SK-N-MC (cell line): ENCODE measurements around the gene LYRM4.
"Not testable (repeated sequence)": the region's sequence is repeated elsewhere in the genome, so short reads cannot be mapped to it uniquely, and the experiment has no call there.

Experiments used
- DNase-seq: peaks from one replicate; pipeline ENCODE4 v3.0.0-alpha.2; 2011; ENCODE audit warnings: low read depth, low spot score
- H3K27ac ChIP-seq: fragments of 200-600 bp; sonication (generic); 2 replicates; pipeline ENCODE4 v1.5.1; 2016; ENCODE audit warnings: mixed run types
- H3K36me3 ChIP-seq: fragments of 200-600 bp; sonication (generic); 2 replicates; pipeline ENCODE4 v1.6.1; 2017; ENCODE audit warnings: antibody characterized with exemption, low read length, mixed read lengths; ENCODE audit not compliant: insufficient read depth
- H3K4me3 ChIP-seq: fragments of 200-600 bp; sonication (generic); 2 replicates; pipeline ENCODE4 v1.5.1; 2016
- H3K9ac ChIP-seq: fragments of 200-600 bp; sonication (generic); 2 replicates; pipeline ENCODE4 v1.8.0; 2017; ENCODE audit warnings: mixed run types, mixed read lengths; ENCODE audit not compliant: insufficient read length
- H3K9me3 ChIP-seq: fragments of 200-600 bp; sonication (generic); 2 replicates; pipeline ENCODE4 v1.6.1; 2017; ENCODE audit warnings: low read depth, mild to moderate bottlenecking, antibody characterized with exemption, low read length, moderate library complexity, mixed read lengths
- EZH2 ChIP-seq: fragments of 200-600 bp; sonication (generic); IDR thresholded peaks from one replicate; pipeline ENCODE4 v1.6.1; 2017; ENCODE audit warnings: antibody characterized with exemption
- FOXP2 ChIP-seq: optimal IDR thresholded peaks from 2 replicates; pipeline ENCODE3; 2011; ENCODE audit warnings: mild to moderate bottlenecking, moderate library complexity; ENCODE audit not compliant: insufficient read depth; ENCODE audit errors: extremely low read length, control extremely low read depth
- POLR2AphosphoS5 ChIP-seq: IDR thresholded peaks from 2 replicates; pipeline ENCODE4 v1.6.1; 2012; ENCODE audit warnings: mild to moderate bottlenecking, low read depth, low read length, borderline replicate concordance

LYRM4 gene

GRCh38 chr6:5123296-5124143 lies 137.2 kb downstream of the LYRM4 start:
- TF ChIP-seq POLR2AphosphoS5 (no peak), EZH2 (no peak), FOXP2 (no peak)
- Histone ChIP-seq H3K4me3 (no peak overlapping the region), H3K27ac (no peak overlapping the region), H3K9ac (no peak overlapping the region), H3K36me3 (no peaks in the 10 kb centered on the region), H3K9me3 (no peaks in the 10 kb centered on the region)
- DNase-seq: no peak

- H3K9ac ChIP-seq: no peak overlapping the region
- H3K36me3 ChIP-seq: no peaks in the 10 kb centered on the region
- TF ChIP-seq POLR2AphosphoS5: no peak
- TF ChIP-seq FOXP2: no peak
- TF ChIP-seq EZH2: no peak
- H3K9me3 ChIP-seq: no peaks in the 10 kb centered on the region
- H3K4me3 ChIP-seq: no peak overlapping the region
- no peak for DNase-seq
- H3K27ac ChIP-seq: no peak overlapping the region
These were observed 138.1 kb downstream of the LYRM4 start for GRCh38 chr6:5122504-5123112.

- no peak for DNase-seq
- TF ChIP-seq EZH2 (no peak), POLR2AphosphoS5 (no peak), FOXP2 (no peak)
These were observed 138.8 kb downstream of the LYRM4 start for GRCh38 chr6:5121956-5122355.

GRCh38 chr6:5121479-5121878 lies 139.3 kb downstream of the LYRM4 start:
- Histone ChIP-seq H3K9me3 (no peaks in the 10 kb centered on the region), H3K4me3 (no peak overlapping the region), H3K27ac (no peak overlapping the region), H3K36me3 (no peaks in the 10 kb centered on the region), H3K9ac (no peak overlapping the region)
- DNase-seq: no peak
- TF ChIP-seq EZH2: no peak

More at GRCh38 chr6:5121956-5122355, 138.8 kb downstream of the LYRM4 start:
- H3K36me3 ChIP-seq: no peaks in the 10 kb centered on the region
- H3K27ac ChIP-seq: no peak overlapping the region
- H3K4me3 ChIP-seq: no peak overlapping the region
- no peak overlapping the region for H3K9ac ChIP-seq
- no peaks in the 10 kb centered on the region for H3K9me3 ChIP-seq

- not testable (repeated sequence) for DNase-seq, H3K27ac ChIP-seq, H3K9ac ChIP-seq, H3K36me3 ChIP-seq, H3K9me3 ChIP-seq, H3K4me3 ChIP-seq
These were observed 140.2 kb downstream of the LYRM4 start for GRCh38 chr6:5120543-5120942.

GRCh38 chr6:5120011-5120410 lies 140.7 kb downstream of the LYRM4 start:
- H3K9me3 ChIP-seq: no peaks in the 10 kb centered on the region
- no peak overlapping the region for H3K27ac ChIP-seq
- DNase-seq: no peak
- no peak overlapping the region for H3K4me3 ChIP-seq
- TF ChIP-seq EZH2 (no peak), POLR2AphosphoS5 (no peak), FOXP2 (no peak)
- no peaks in the 10 kb centered on the region for H3K36me3 ChIP-seq
- no peak overlapping the region for H3K9ac ChIP-seq

GRCh38 chr6:5119090-5119951 lies 141.4 kb downstream of the LYRM4 start:
- Histone ChIP-seq H3K27ac (no peak overlapping the region), H3K9ac (no peak overlapping the region), H3K9me3 (no peaks in the 10 kb centered on the region), H3K4me3 (no peak overlapping the region), H3K36me3 (no peaks in the 10 kb centered on the region)
- TF ChIP-seq FOXP2 (no peak), POLR2AphosphoS5 (no peak), EZH2 (no peak)
- no peak for DNase-seq

GRCh38 chr6:5116243-5116991 lies 144.3 kb downstream of the LYRM4 start:
- DNase-seq: no peak
- H3K9me3 ChIP-seq: no peaks in the 10 kb centered on the region
- peak overlapping the region; percentile 68 for H3K27ac ChIP-seq
- H3K36me3 ChIP-seq: no peaks in the 10 kb centered on the region
- peak overlapping the region; percentile 28; the same call in 1 of the 2 replicates for H3K4me3 ChIP-seq
- H3K9ac ChIP-seq: no peak overlapping the region
- TF ChIP-seq FOXP2: peak; percentile 15
- no peak for TF ChIP-seq POLR2AphosphoS5
- no peak for TF ChIP-seq EZH2
